ENCODE data around the gene OR5K3. TPM values are rescaled to one million over a fixed set of nuclear protein-coding genes. Genes with fewer than 3 reads are reported as not detected.

OR5K3 gene
- total RNA-seq (ENCODE audit: low replicate concordance), result not detected in 2 replicates

DNA sequence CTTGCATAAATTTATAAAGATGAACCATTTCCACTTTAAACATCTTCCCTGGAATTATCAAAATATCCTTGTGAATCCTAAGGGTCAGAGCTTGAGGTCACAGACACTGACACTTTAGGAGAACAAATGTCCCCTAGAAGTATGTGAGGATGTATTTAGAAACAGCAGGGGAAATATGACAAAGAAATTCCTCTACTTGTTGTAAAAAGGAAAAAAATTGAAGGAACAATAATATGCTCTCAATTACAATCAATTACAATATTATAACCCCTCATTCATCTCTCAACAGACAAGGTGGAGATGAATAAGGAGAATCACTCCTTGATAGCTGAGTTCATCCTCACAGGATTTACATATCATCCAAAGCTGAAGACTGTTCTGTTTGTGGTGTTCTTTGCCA lies at the start of gene OR5K3:
TSS of gene OR5K3 (plus strand) at position 301 of the 400 bp plus-strand sequence. CDS start at position 301, 0 bp downstream.
- H3K9me3 Mint-ChIP-seq, result no peaks in the 10 kb centered on the region
- no peaks in the 10 kb centered on the region for H3K9me3 ChIP-seq (ENCODE audit: low read depth)
- no peak for TF ChIP-seq EZH2 (IDR thresholded peaks at IDR 0.05)
- no peak for TF ChIP-seq CTCF (IDR thresholded peaks at IDR 0.05)
- TF ChIP-seq EZH2phosphoT487 (IDR thresholded peaks at IDR 0.05), result no peak
- no peaks in the 10 kb centered on the region for H4K20me1 ChIP-seq (ENCODE audit: low read depth)
- no peak within 1 kb of the TSS for H3K4me2 ChIP-seq
- H3K4me1 ChIP-seq, result no peaks in the 10 kb centered on the region
- H3K27ac Mint-ChIP-seq, result no peak within 1 kb of the TSS
- H3K9ac ChIP-seq, result no peak within 1 kb of the TSS
- peaks cover 3% of the 10 kb centered on the region for H3K27me3 Mint-ChIP-seq (ENCODE audit: insufficient read depth, low read depth)
- peaks cover 4% of the 10 kb centered on the region for H3K4me1 Mint-ChIP-seq
- no peaks in the 10 kb centered on the region for H3K27me3 ChIP-seq
- H2AFZ ChIP-seq (replicated peaks), result no peak within 1 kb of the TSS
- H3K79me2 ChIP-seq (ENCODE audit: low read depth), result no peaks in the 10 kb centered on the region
- H3K36me3 ChIP-seq, result no peaks in the 10 kb centered on the region
- no peak within 1 kb of the TSS for H3K27ac ChIP-seq
- DNase-seq (ENCODE audit: low spot score), result no peak
- no peak within 1 kb of the TSS for H3K4me3 Mint-ChIP-seq
- no peaks in the 10 kb centered on the region for H3K36me3 Mint-ChIP-seq
- no peaks in the 10 kb centered on the region for H3F3A ChIP-seq (ENCODE audit: low read depth)
- no peak within 1 kb of the TSS for H3K4me3 ChIP-seq

DNA sequence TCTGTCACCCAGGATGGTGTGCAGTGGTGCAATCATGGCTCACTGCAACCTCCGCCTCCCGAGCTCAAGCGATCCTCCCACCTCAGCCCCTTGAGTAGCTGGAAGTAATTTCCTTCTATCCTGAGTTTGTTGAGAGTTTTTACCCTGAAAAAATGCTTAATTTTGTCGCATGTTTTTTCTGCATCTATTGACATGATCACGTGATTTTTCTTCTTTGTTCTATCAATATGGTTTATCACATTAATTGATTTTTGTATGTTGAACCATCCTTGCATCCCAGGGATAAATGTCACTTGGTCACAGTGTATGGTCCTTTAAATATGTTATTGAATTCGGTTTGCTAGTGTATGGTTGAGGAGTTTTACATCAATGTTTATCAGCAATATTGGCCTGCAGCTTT lies 48.7 kb upstream of the OR5K3 start:
- Mint-ChIP-seq H3K27me3 (ENCODE audit: insufficient read depth, low read depth) (no peaks in the 10 kb centered on the region), H3K4me1 (no peaks in the 10 kb centered on the region), H3K4me3 (no peak overlapping the region), H3K36me3 (no peaks in the 10 kb centered on the region), H3K27ac (no peak overlapping the region), H3K9me3 (no peaks in the 10 kb centered on the region)
- no peaks in the 10 kb centered on the region for H3F3A ChIP-seq (ENCODE audit: low read depth)
- no peak overlapping the region for H3K4me2 ChIP-seq
- no peaks in the 10 kb centered on the region for H3K27me3 ChIP-seq
- TF ChIP-seq EZH2phosphoT487 (IDR thresholded peaks at IDR 0.05) (no peak), EZH2 (IDR thresholded peaks at IDR 0.05) (no peak), CTCF (IDR thresholded peaks at IDR 0.05) (no peak)
- no peaks in the 10 kb centered on the region for H3K9me3 ChIP-seq (ENCODE audit: low read depth)
- H4K20me1 ChIP-seq (ENCODE audit: low read depth), result no peaks in the 10 kb centered on the region
- H3K36me3 ChIP-seq, result no peaks in the 10 kb centered on the region
- no peak overlapping the region for H2AFZ ChIP-seq (replicated peaks)
- DNase-seq (ENCODE audit: low spot score), result no peak
- H3K4me1 ChIP-seq, result no peaks in the 10 kb centered on the region
- H3K4me3 ChIP-seq, result no peak overlapping the region
- H3K9ac ChIP-seq, result no peak overlapping the region
- H3K79me2 ChIP-seq (ENCODE audit: low read depth), result no peaks in the 10 kb centered on the region
- no peak overlapping the region for H3K27ac ChIP-seq

- H3K4me1 Mint-ChIP-seq, result no peaks in the 10 kb centered on the region
Measured at GRCh38 chr3:98343647-98344507, 46.6 kb upstream of the OR5K3 start.

More at GRCh38 chr3:98343647-98344507, 46.6 kb upstream of the OR5K3 start:
- no peaks in the 10 kb centered on the region for H3K36me3 Mint-ChIP-seq
- H3K27me3 Mint-ChIP-seq (ENCODE audit: insufficient read depth, low read depth), result no peaks in the 10 kb centered on the region
- H3K4me3 Mint-ChIP-seq, result no peak overlapping the region
- H3K4me2 ChIP-seq, result no peak overlapping the region
- TF ChIP-seq CTCF (IDR thresholded peaks at IDR 0.05) (peak; percentile 86), EZH2phosphoT487 (IDR thresholded peaks at IDR 0.05) (no peak)
- no peaks in the 10 kb centered on the region for H3K27me3 ChIP-seq
- H3K9me3 Mint-ChIP-seq, result no peaks in the 10 kb centered on the region
- no peak overlapping the region for H3K27ac Mint-ChIP-seq
- H3K36me3 ChIP-seq, result no peaks in the 10 kb centered on the region
- no peaks in the 10 kb centered on the region for H3K9me3 ChIP-seq (ENCODE audit: low read depth)
- no peak overlapping the region for H3K27ac ChIP-seq
- H3F3A ChIP-seq (ENCODE audit: low read depth), result no peaks in the 10 kb centered on the region
- no peaks in the 10 kb centered on the region for H3K79me2 ChIP-seq (ENCODE audit: low read depth)
- peak; percentile 81 for DNase-seq (ENCODE audit: low spot score)
- H3K9ac ChIP-seq, result no peak overlapping the region
- H2AFZ ChIP-seq (replicated peaks), result peak overlapping the region; percentile 84
- no peaks in the 10 kb centered on the region for H4K20me1 ChIP-seq (ENCODE audit: low read depth)
- H3K4me3 ChIP-seq, result no peak overlapping the region
- H3K4me1 ChIP-seq, result no peaks in the 10 kb centered on the region
